Upper lobe of left lung (tissue), 6 donors: ENCODE data around the gene DPP6. TPM values are rescaled to one million over a fixed set of nuclear protein-coding genes. Genes with fewer than 3 reads are reported as not detected.

Experiments used
- ATAC-seq, 2 donors: fragments of 200-7000 bp; cut with Tn5 transposase; one replicate each; pipeline ENCODE4 v1.9.1; 2022; ENCODE audit warnings: mild to moderate bottlenecking in 2 of 2, moderate library complexity in 2 of 2; ENCODE audit not compliant: low FRiP score in 2 of 2
- DNase-seq, 2 donors: peaks; one replicate each; pipeline ENCODE4 v3.0.0-alpha.2; 2019 to 2020
- H3K27ac ChIP-seq, 4 donors: fragments of 200-600 bp; sonication (generic); one replicate each; pipeline ENCODE4 v1.5.1; 2016 to 2019
- H3K27me3 ChIP-seq, 4 donors: fragments of 200-600 bp; sonication (generic); one replicate each; pipeline ENCODE4 v1.5.1; 2017 to 2019
- H3K36me3 ChIP-seq, 4 donors: fragments of 200-600 bp; sonication (generic); one replicate each; pipeline ENCODE4 v1.5.1; 2016 to 2019
- H3K4me1 ChIP-seq, 4 donors: fragments of 200-600 bp; sonication (generic); one replicate each; pipeline ENCODE4 v1.5.1; 2018 to 2019
- H3K4me3 ChIP-seq, 4 donors: fragments of 200-600 bp; sonication (generic); one replicate each; pipeline ENCODE4 v1.5.1; 2017 to 2019; ENCODE audit warnings: mild to moderate bottlenecking in 2 of 4, moderate library complexity in 1 of 4
- H3K9me3 ChIP-seq, 4 donors: fragments of 200-600 bp; sonication (generic); one replicate each; pipeline ENCODE4 v1.5.1; 2018 to 2019
- EP300 ChIP-seq, 4 donors: sonication (generic); formaldehyde crosslinking; IDR thresholded peaks; one replicate each; pipeline ENCODE4 v1.5.1; 2017; ENCODE audit warnings: antibody characterized with exemption in 4 of 4, control low read depth in 2 of 4
- POLR2A ChIP-seq, 4 donors: fragments of 450-650 bp; IDR thresholded peaks; one replicate each; pipeline ENCODE4 v1.5.1; 2016 to 2017; ENCODE audit warnings: antibody characterized with exemption in 4 of 4, mild to moderate bottlenecking in 2 of 4
- POLR2AphosphoS5 ChIP-seq, 2 donors: sonication (generic); formaldehyde crosslinking; IDR thresholded peaks; one replicate each; pipeline ENCODE4 v1.5.1; 2017; ENCODE audit warnings: antibody characterized with exemption in 2 of 2
- WGBS, 2 donors: methylation state at CpG; one replicate each; pipeline ENCODE4 v1.1.5; 2017 to 2018; 5-methylcytosine and 5-hydroxymethylcytosine counted together
- total RNA-seq, 6 donors: library from RNA; depleted of rRNA in 4 of 6; stranded (reverse); fragments of >200 nt in 4 of 6; gene quantifications; one replicate each; pipeline versions ENCODE4 v1.1.0 to v1.2.1, GENCODE V29; 2016 to 2021
- TF ChIP-seq, protein P1 (sequence below), 6 experiments: fragments of 450-650 bp in 4 of 6; fragments of 200-600 bp in 2 of 6; sonication (generic) in 2 of 6; IDR thresholded peaks; one replicate each; pipeline ENCODE4 v1.5.1; 2016 to 2019; ENCODE audit warnings: antibody characterized with exemption in 6 of 6
- donor health status: DM: no; HTN: no; CAD: no; lungs with moderate emphysema.
- donor health status: DM: no; HTN: yes; CAD: no; lungs with severe emphysema.

The DPP6 gene
- total RNA-seq, 6 donors from 2014 or later = 0.49 to 3.1 (median 0.86) TPM; not detected in 2

GRCh38 chr7:154336295-154336694 is 284.1 kb downstream of the DPP6 start:
- Histone ChIP-seq H3K36me3 (no peaks in the 10 kb centered on the region), H3K27me3 (no peaks in the 10 kb centered on the region), H3K27ac (no peak overlapping the region), H3K4me1 (peaks cover 0 to 3% (median 0%) of the 10 kb centered on the region in 4 donors), H3K9me3 (peaks cover 0 to 4% (median 0%) of the 10 kb centered on the region in 4 donors), H3K4me3 (no peak overlapping the region)
- DNase-seq = peak in 1 of 2 donors; percentile 46
- WGBS, 2 donors = 90 to 96% methylated on average over 12 of the region's 12 CpGs
- TF ChIP-seq EP300 (IDR thresholded peaks at IDR 0.05) (no peak), POLR2A (IDR thresholded peaks at IDR 0.05) (no peak), POLR2AphosphoS5 (IDR thresholded peaks at IDR 0.05) (no peak)
- TF ChIP-seq, protein P1, sequence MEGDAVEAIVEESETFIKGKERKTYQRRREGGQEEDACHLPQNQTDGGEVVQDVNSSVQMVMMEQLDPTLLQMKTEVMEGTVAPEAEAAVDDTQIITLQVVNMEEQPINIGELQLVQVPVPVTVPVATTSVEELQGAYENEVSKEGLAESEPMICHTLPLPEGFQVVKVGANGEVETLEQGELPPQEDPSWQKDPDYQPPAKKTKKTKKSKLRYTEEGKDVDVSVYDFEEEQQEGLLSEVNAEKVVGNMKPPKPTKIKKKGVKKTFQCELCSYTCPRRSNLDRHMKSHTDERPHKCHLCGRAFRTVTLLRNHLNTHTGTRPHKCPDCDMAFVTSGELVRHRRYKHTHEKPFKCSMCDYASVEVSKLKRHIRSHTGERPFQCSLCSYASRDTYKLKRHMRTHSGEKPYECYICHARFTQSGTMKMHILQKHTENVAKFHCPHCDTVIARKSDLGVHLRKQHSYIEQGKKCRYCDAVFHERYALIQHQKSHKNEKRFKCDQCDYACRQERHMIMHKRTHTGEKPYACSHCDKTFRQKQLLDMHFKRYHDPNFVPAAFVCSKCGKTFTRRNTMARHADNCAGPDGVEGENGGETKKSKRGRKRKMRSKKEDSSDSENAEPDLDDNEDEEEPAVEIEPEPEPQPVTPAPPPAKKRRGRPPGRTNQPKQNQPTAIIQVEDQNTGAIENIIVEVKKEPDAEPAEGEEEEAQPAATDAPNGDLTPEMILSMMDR (IDR thresholded peaks at IDR 0.05) = no peak
- no peak for ATAC-seq

GRCh38 chr7:154338701-154339506 is 286.7 kb downstream of the DPP6 start:
- peak in 1 of 2 donors; percentile 30 for DNase-seq
- Histone ChIP-seq H3K36me3 (no peaks in the 10 kb centered on the region), H3K27ac (no peak overlapping the region), H3K4me1 (peaks cover 0 to 3% (median 0%) of the 10 kb centered on the region in 4 donors), H3K27me3 (no peaks in the 10 kb centered on the region), H3K4me3 (no peak overlapping the region), H3K9me3 (peaks cover 0 to 4% (median 2%) of the 10 kb centered on the region in 4 donors)
- WGBS, 2 donors = 63 to 65% methylated on average over 23 of the region's 23 CpGs
- TF ChIP-seq, protein P1 (IDR thresholded peaks at IDR 0.05) = no peak
- no peak for TF ChIP-seq EP300 (IDR thresholded peaks at IDR 0.05)
- no peak for TF ChIP-seq POLR2AphosphoS5 (IDR thresholded peaks at IDR 0.05)
- TF ChIP-seq POLR2A (IDR thresholded peaks at IDR 0.05) = no peak
- ATAC-seq = no peak

DNA sequence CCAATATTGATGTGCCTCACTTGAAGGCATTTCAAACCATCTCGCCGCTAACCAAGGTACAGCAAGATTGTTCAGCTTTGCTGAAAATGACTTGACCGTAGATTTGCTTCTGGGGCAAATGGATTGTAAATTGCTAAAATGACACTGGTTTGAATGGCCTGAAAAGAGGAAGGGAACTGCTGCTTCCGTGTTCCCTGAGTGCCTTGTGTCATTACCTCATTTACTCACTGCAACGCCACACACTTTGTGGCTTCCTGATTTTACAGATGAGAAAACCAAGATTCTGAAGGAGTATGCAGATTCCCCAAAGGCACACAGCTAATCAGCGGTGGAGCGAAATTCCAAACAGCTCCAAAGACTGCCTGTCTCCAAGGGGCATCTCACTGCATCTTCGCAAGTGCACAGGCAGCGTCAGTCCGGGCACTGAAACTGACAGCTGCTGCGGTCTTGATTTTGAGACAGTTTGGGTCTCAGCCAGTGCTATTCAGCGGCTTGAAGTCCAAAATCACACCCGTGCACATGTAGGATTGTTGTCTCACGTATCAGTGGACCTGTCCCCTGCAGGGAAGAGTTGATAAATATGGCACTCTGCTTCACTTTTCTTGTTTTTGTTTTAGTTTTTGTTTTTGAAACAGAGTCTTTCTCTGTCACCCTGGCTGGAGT is 290.9 kb downstream of the DPP6 start:
- Histone ChIP-seq H3K9me3 (peaks cover 0 to 4% (median 2%) of the 10 kb centered on the region in 4 donors), H3K27ac (no peak overlapping the region), H3K36me3 (no peaks in the 10 kb centered on the region), H3K4me3 (no peak overlapping the region), H3K4me1 (peaks cover 0 to 3% (median 0%) of the 10 kb centered on the region in 4 donors), H3K27me3 (no peaks in the 10 kb centered on the region)
- WGBS, 2 donors = 78 to 82% methylated on average over 13 to 14 of the region's 14 CpGs
- TF ChIP-seq POLR2A (IDR thresholded peaks at IDR 0.05) (no peak), POLR2AphosphoS5 (IDR thresholded peaks at IDR 0.05) (no peak), EP300 (IDR thresholded peaks at IDR 0.05) (no peak)
- TF ChIP-seq, protein P1 (IDR thresholded peaks at IDR 0.05) = no peak
- DNase-seq = no peak
- no peak for ATAC-seq

- 90 to 91% methylated on average over 14 of the region's 14 CpGs for WGBS, 2 donors
- H3K9me3 ChIP-seq = peaks cover 0 to 4% (median 2%) of the 10 kb centered on the region in 4 donors
Observed at GRCh38 chr7:154343778-154344412, 291.7 kb downstream of the DPP6 start.

More at GRCh38 chr7:154343778-154344412, 291.7 kb downstream of the DPP6 start:
- H3K4me1 ChIP-seq = peaks cover 0 to 3% (median 0%) of the 10 kb centered on the region in 4 donors
- DNase-seq = no peak
- no peaks in the 10 kb centered on the region for H3K27me3 ChIP-seq
- TF ChIP-seq POLR2AphosphoS5 (IDR thresholded peaks at IDR 0.05) (no peak), EP300 (IDR thresholded peaks at IDR 0.05) (no peak), POLR2A (IDR thresholded peaks at IDR 0.05) (no peak)
- TF ChIP-seq, protein P1 (IDR thresholded peaks at IDR 0.05) = no peak
- H3K4me3 ChIP-seq = no peak overlapping the region
- no peaks in the 10 kb centered on the region for H3K36me3 ChIP-seq
- ATAC-seq = no peak
- no peak overlapping the region for H3K27ac ChIP-seq
